GM03348 (cell line): ENCODE data around the gene FAM3A.
A peak's percentile ranks its signal among the peaks of the same experiment; 100 is the strongest.

Source experiments
- DNase-seq: peaks from one replicate; pipeline ENCODE4 v3.0.0; 2012; ENCODE audit warnings: low spot score

FAM3A gene

DNA sequence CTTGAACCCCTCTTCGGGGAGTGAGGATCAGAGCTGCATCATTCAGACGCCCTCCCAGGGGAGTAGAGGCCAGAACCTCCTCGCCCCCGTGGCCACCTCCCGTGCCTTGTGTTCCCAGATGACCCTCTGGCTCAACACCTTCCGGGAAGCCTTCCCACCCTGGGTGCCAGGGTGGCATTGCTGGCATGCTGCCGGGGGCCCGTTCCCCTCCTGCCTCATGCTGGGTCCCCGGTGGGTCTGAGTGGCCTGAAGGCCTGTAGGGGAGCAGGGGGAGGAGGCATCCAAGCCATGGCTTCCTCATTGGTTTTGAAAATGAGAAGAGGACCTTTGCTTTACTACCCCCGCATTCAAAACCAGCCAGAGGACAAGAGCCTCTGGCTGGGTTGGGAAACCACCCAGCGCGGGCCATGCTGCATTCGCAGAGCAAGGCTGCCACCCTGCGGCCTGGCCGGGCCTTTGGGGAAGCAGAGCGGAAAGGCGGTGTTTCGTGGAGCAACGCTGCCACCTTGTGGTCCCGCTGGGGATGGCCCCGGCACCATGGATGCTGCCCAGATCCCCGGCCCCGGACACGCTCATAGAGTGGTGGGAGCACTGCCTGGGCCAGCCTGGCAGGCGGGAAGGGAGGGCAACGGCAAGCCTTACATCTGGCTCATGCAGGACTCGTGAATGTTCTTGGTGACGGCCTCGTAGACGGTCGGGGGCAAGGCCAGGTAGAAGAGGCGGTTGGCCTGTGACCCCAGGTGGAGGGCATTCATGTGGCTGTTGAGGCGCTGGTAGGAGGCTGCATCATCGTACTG is 18.7 kb upstream of the FAM3A start:
- peak; percentile 84 for DNase-seq

DNA sequence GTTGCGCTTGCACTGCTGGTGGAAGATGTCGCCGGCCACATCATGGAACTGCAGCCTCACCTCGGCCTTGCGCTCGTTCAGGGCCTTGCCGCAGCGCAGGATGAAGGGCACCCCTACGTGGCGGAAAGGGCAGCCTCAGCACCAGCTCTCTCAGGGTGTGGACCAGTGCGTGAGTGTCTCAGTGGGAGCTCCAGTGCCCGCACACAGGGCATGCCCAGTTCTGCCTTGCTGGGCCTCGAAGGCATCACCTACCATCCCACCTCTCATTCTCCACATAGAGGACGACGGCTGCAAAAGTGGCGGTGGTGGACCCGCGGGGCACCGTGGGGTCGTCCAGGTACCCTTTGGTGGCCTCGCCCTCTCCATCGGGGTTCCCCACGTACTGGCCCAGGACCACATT is 16.7 kb upstream of the FAM3A start:
- DNase-seq: no peak

DNA sequence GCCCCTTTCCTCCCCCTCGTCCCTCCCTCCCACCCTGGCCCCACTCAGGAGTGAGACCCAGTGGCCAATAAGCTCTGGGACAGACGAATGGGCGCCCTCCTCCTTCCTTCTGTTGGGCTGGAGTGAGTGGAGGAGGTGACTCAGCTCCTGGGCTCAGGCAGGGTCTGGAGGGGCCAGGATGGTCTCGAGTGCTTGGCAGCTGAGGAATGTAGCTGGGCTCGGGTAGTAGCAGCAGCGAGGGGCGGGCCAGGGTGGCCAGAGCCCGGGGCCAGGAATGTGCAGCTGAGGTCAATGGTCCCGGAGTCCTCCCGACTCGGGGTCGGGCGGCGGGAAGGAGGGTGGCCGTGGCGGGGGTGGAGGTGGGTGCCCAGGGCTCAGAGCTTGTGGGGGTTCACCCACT is 15.6 kb upstream of the FAM3A start:
- no peak for DNase-seq

DNA sequence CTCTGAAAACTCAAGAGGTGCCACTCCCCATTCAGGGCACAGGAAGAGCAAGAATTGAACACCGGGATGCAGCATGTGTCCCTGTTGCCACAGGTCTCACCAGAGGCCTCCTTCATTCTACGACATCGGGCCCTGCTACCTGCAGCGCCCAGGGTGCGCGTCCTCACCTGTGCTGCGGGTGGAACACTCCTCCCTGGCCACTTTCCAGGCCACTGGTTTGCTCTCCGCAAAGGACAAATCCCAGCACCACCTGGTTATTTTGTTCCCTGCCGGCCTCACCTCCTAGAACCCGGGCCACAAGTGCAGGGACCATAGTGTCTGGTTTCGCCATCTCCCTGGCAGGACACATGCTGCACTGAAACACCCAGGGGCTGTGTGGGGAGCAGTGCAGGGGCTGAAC is 14.3 kb upstream of the FAM3A start:
- no peak for DNase-seq

DNA sequence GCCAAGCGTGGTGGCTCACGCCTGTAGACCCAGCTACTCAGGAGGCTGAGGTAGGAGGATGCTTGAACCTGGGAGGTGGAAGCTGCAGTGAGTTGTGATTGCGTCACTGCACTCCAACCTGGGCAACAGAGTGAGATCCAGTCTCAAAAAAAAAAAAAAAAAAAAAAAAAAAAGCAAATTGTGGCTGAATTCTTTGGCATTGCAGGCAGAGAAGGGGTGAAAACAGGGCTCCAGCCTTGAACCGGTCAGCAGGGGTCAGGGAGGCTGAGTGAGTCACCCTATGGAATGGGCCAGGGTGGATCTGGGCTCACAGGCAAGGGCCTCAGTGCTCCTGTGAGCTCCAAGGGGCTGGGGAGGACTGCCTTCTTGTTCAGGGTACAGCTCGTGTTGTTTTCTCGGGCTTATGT is 13.2 kb upstream of the FAM3A start:
- DNase-seq: peak; percentile 17

DNA sequence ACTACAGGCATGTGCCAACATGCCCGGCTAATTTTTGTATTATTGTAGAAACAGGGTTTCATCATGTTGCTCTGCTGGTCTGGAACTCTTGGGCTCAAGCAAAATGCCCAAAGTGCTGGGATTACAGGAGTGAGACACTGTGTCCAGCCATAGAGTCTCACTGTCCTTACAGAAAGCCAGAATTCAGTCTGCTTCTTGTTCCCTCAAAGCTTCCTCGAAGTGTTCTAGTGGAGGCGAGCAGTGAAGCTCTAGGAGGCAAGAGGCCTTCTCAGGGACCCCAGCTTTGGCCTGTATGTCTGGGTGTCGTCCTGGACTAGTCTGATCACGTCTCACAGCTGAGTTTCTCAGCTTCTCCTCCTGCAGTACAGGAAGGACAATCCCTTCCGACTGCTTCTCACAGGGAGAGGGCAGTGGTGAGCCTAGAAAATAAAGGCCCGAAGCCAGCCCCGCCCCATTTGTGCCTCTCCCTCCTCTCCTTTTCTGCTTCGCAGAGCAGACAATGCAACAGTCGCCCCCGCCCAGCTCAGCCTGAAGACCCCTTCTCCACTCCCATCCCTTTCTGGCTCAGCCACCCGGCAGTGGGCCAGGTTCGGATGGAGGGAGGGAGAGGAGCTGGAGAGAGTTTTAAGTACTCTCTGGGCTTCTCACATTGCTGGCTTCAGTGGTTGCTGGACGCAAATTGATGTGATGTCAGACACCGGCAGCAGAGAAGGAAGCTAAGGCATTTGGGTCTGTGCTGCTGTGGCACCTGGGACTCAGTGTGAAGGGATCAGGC is 11.1 kb upstream of the FAM3A start:
- peak; percentile 72 for DNase-seq

DNA sequence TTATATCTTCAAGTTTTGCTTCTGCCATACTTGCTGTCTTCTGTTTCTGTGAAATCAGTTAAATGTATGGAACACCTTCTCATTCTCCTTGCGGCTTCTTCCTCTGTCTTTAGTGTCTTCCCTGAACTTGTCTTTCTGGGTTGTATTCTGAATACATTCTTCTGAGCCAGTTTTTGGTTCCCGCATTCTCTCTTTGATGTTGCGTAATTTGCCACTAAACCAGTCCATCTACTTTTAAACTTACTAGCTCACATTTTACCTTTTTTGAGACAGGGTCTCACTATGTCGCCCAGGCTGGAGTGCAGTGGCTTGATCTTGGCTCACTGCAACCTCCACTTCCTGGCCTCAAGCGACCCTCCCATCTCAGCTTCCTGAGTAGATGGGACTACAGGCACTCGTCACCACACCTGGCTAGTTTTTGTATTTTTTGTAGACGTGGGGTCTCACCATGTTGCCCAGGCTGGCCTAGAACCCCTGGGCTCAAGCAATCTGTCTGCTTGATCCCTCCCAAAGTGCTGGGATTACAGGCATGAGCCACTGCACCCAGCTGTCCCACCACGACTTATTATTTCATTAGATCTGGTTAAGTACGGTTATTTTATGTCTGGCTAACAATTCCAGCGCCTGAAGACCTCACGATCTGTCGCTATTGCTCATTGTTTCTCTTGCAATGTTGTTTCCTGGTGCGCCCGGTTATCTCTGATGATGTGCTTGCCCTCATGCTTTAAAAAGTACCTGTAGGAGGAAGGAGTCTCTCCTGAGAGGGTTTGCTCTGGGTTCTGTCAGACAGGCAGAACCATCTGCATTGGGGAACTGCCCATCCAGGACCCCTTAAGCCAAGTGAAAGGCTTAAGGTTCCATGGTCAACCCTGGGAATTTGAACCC is 9.8 kb upstream of the FAM3A start:
- no peak for DNase-seq

DNA sequence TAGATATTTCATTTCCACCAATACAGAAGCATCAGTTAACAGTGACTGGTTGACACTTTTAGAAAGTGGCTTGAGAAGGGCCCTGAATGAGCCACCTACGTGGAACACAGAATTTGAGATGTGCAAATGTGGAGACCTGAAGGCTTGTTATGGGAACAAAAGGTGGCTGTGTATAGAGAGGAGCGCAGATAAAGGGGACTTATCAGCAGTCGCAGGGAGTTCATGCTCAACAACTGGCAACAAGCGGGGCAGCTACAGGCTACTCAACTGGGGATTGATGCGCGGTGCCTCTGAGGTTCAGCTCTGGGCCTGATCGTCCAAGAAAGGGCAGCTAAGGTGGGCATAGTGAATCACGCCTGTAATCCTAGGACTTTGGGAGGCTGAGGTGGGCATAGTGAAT is 3.4 kb upstream of the FAM3A start:
- no peak for DNase-seq

DNA sequence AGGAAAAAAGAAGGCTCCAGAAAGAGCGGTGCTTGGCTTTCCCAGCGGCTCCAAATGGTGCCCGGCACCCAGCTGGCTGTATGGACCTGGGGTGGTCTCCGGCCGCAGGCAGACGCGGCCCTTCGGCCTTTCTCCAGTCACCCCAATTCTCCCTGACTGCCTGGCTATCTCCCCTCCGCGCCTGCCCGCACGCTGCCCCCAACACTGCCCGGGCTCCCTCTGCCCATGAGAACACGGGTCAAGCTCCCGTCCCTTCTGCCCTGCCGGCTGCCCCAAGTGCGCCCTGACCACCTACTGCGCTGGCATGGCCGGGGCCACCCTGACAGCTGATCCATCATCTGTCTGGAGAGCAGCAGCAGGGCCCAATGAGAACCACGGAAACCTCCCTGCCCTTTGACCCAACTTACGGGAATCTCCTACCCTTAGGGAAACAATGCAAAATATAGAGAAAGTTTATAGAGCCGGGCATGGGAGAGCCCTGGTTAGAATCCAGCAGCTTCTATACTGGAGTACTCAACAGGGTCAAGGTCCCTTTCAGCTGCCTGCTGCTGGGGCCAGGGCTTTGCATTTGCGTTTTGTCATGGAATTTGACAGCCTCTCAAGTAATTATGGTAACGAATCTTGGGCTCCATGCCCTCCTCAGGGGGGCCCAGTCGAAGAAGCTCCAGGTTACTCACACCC is 1.2 kb upstream of the FAM3A start:
- DNase-seq: no peak

DNA sequence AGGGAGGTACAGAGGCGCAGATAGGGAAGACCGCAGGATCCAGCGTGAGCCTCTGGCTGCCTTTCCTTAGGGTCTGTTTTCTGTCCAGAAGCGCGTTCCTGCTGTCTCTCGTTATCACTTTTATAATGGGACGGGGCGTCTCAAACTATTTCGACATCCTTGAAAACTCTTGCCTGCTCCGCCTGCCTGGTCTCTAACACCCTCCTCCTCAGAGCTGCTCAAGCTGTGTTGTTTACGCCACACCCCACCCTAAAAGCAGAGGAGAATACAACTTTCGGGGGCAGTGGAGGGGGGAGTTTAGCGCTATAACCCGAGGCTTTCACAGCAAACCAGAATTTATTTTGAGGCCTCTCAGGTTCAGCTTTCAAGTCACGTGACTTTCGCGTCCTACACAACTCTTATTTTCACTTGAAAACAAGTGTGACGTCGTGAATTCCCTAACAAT is 646 bp upstream of the FAM3A start:
- peak; percentile 18 for DNase-seq

DNA sequence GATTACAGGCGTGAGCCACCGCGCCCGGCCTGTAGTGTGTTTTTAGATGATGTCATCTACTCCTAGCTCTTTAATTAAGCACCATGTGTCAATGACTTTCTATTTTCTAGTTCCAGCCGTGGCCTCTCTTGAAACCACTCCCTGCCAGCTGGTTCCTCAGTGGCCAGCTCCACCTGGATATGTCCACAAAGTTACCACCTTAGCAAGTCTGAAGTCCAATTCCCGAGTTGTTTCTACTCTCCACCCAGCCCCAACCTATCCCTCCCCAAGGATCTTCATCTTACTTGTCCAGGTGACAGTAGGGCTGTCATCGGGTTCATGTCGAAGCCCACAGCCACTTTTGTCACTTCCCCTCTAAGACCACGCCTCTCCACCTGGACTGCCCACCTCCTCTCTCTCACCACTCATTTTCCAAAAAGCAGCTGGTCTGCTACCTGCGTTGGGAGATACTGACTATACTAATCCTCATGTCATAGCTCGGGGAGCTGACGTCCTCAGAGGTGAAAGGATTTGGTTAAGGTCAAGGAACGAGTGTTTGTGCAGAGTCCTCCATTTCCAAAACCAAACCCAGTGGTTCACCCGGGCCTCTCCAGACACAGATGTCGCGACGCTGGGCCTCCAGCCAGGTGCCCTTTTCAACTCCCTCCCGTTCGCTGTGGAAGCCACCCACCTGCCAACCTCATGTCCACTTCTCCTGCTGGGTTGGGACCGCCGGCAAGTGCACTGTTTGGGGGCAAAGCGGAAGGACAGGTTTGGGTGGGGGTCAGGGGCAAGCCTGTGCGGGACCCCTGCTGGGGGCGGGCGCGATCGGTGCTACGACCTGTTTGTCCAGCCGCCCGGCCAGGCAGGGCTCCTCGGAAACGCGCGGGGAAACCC is 704 bp downstream of the FAM3A start:
- no peak for DNase-seq

DNA sequence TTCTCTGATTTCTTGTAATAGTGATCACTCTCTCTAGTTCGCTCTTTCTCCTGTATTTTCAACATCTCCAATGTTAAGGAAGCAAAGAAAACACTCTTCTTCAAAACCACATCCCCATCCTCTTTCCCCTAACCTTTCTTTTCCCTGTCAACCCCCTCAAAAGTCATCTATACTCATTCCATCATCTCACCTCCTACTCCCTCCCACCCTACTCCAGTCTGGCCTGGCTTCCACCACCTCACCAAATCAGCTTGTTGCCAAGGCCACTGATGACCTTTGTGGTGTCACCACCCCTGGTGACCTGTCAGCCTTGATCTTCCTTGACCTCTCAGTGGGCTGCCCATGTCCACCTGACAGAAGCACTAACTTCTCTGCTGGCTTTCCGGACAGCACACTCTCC is 2.3 kb downstream of the FAM3A start:
- DNase-seq: no peak

DNA sequence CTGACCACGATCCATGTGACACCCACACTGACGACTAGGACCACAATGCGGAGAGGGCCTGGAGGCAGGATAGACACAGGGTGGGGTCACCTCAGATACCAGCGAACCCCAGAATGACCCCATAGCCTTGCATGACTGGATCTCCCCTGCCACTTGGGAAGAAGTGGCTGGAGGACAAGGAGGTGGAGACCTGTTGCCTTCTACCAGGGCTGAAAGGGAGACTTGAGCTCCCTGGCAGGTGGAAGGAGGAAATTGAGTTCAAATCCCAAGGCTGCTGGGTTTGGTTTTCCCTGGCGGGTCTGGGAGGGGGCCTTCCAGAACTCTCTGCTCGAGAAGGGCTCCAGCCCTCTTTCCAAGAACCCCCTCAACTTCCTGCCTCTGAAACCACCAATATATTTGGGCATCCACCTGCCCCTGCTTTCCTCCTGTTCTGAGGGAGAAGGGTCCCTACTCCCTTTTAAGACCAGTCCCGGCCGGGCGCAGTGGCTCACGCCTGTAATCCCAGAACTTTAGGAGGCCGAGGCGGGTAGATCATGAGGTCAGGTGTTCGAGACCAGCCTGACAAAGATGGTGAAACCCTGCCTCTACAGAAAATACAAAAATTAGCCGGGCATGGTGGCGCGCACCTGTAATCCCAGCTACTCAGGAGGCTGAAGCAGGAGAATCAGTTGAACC is 3.0 kb downstream of the FAM3A start:
- no peak for DNase-seq

DNA sequence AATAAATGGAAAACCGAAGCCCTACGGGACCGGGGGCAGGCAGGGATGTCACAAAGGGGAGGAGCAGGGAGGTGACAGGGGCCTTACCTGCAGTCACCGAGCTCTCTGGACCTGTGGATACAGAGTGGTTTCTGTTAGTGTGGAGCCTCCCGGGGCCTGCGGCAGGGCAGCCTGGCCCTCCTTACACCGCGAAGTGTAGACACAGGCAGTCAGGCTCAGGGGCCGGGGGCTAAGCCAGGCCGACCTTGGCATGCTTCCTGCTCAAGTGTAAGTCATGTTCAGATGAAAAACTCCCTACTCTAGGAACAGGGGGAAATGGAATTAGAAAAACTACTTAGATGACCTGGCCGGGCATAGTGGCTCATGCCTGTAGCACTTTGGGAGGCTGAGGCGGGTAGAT is 4.3 kb downstream of the FAM3A start:
- DNase-seq: no peak

DNA sequence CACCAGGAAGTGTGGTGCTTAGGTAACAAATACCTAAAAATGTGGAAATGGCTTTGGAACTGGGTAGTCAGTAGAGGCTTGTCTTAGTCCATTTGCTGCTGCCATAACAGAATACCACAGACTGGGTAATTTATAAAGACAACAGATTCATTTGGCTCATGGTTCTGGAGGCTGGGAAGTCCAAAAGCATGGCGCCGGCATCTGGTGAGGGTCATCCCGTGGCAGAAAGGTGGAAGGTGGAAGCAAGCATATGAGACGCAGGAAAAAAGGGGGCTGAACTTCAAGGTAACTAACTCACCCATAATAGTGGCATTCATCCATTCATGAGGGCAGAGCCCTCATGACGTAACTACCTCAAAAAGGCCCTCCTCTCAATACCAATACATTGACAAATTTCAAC is 6.6 kb downstream of the FAM3A start:
- no peak for DNase-seq

DNA sequence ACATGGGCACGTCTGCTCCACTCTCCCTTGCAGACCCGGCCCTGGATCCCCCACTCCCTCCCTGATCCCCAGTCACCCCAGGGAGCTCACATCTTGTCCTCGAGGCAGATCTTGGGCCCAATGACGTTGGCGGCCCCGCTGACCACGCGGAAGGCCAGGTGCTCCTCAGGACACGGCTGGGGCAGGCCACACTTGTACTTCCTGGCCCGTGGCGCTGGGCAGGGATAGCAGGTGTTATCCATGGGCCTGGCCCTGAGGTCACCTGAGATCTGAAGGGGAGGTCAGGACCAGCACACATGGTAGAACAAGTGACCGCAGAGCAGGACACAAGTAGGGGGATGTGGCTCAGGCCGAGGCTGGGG is 7.7 kb downstream of the FAM3A start:
- DNase-seq: no peak

DNA sequence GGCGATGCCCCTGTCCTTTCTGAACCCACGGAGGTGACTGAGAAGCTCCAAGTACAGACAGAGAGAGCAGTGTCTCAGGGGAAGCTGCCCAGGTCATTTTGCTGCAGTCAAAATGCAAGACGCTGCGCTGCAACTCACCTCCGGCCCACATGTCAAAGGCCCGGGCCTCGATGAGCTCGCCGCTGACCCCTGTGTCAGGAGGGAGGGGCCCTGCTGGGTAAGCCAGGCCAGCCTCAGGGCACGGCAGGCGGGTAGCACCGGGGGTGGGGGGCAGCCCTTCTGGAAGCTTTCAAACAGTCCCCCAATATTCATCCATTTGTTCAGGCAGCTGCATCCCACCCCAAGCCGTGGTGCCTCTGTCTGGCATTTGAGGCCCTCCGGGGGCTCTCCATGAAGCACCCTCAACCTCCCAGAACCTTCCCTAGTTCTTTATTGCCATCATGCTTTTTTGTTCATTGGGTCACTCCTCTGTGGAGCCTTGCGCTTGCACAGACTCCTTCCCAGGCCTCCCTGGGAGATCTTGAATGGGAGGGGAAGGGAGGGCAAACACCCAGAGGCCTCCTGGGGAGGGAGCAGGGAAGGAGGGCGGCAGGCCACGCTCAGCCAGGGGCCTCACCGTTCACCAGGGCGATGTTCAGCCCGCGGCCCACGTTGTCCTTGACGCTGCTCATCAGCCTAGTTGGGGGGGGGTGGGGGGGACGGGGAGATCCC is 8.2 kb downstream of the FAM3A start:
- DNase-seq: no peak

DNA sequence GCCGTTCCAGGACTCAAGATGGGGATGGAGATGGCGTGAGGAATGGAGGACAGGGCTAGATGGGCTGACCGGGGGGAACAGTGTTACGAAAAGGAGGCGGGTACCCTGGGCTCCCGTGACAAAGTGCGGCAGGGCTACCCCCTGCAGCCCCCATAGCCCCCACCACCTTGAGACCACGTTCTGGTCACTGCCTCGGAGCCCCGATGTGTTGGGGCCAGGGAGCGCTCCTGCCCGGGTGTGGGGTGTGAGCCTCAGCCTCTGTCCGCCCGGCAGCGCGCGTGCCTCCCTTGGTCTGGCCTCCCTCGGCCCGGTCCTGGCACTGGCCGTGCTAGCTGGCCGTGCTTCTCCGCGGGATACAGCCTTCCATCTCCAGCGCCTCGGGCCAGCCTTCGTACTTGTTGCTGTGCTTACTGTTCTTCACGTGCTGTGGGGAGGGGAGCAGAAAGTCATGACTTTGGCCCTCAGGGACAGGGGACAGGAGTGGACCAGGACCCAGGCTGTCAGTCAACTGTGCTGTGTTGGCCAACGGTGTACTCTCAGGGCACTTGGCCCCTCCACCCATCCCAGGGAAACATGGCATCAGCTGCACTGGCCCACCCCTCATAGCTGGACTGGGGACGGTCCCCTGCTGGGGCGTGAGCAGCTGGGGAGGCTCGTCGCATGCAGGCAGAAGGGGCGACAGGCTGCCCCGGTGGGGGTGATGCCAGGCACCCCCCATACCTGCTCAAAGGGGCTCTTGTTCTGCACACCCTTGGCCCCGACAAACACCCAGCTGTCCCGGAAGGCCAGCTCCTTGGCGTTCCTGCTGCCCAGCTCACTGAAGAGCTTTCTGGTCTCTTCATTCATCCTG is 9.3 kb downstream of the FAM3A start:
- DNase-seq: no peak

DNA sequence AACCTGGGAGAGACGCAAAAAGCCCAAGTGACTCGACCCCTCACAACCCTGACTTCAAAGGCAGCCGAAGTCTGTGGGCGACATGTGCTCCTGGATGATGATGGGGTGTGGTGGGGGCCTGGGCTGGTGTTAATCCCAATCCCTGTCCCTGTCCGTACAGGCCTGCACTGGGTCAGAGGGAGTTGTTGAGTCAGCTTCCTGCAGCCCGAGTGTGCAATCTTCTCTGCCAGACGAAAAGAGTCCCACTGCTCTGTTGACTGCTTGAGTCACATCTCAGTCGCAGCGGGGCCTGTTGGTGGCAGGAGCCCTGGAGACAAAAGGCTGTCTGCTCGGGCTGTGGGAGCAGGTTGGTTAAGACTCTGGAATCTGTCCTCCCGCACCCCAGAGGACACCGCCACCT is 10.3 kb downstream of the FAM3A start:
- peak; percentile 28 for DNase-seq
